PC-3 (cell line): ENCODE results near the gene ANK3. TPM values are rescaled to one million over a fixed set of nuclear protein-coding genes. Genes with fewer than 3 reads are reported as not detected.

Experiments used
- ATAC-seq: fragments of 200-7000 bp; cut with Tn5 transposase; 2 replicates; pipeline ENCODE4 v1.9.1; 2020; ENCODE audit warnings: mild to moderate bottlenecking, moderate library complexity
- BruUV-seq: library from RNA; stranded (reverse); fragments of 400-500 nt; replicated peaks from 2 replicates; lab custom pipeline; 2021; lab: Mats Ljungman, UMichigan
- CTCF ChIA-PET: fragments of 300-600 bp; sonication (Branson Sonifier 250); formaldehyde crosslinking; loops from one replicate; lab custom pipeline; 2022; ENCODE audit warnings: antibody characterized with exemption; lab: Charles Lee
- POLR2A ChIA-PET: fragments of 300-600 bp; sonication (Branson Sonifier 250); formaldehyde crosslinking; loops from one replicate; lab custom pipeline; 2022; ENCODE audit warnings: antibody characterized with exemption; ENCODE audit not compliant: unreplicated experiment; lab: Charles Lee
- DNase-seq: peaks from one replicate; pipeline ENCODE4 v3.0.0-alpha.2; 2015
- H2AFZ ChIP-seq: fragments of 300-600 bp; sonication (generic); 2 replicates; pipeline ENCODE4 v1.6.0; 2016; ENCODE audit warnings: antibody characterized with exemption, low read length
- H3F3A ChIP-seq: fragments of 300-600 bp; sonication (generic); one replicate; pipeline ENCODE4 v1.6.0; 2017; ENCODE audit warnings: antibody characterized with exemption, low read length, control low read depth, mild to moderate bottlenecking; ENCODE audit not compliant: unreplicated experiment
- H3K27ac ChIP-seq: fragments of 300-600 bp; sonication (generic); 2 replicates; pipeline ENCODE4 v1.5.1; 2016; ENCODE audit warnings: mild to moderate bottlenecking, low read length
- H3K27me3 ChIP-seq: fragments of 300-600 bp; sonication (generic); 2 replicates; pipeline ENCODE4 v1.6.1; 2016; ENCODE audit warnings: low read length, mixed read lengths
- H3K36me3 ChIP-seq: fragments of 300-600 bp; sonication (generic); 2 replicates; pipeline ENCODE4 v1.6.1; 2016; ENCODE audit warnings: low read depth, mixed run types, low read length, mixed read lengths
- H3K4me1 ChIP-seq: fragments of 300-600 bp; sonication (generic); 2 replicates; pipeline ENCODE4 v1.5.1; 2016; ENCODE audit warnings: low read length; ENCODE audit not compliant: insufficient read depth
- H3K4me2 ChIP-seq: fragments of 300-600 bp; sonication (generic); 2 replicates; pipeline ENCODE4 v1.6.0; 2016; ENCODE audit warnings: low read length
- H3K4me3 ChIP-seq: fragments of 300-600 bp; sonication (generic); 2 replicates; pipeline ENCODE4 v1.5.1; 2016; ENCODE audit warnings: mild to moderate bottlenecking, low read length, mixed read lengths
- H3K79me2 ChIP-seq: fragments of 300-600 bp; sonication (generic); 2 replicates; pipeline ENCODE4 v1.6.1; 2017; ENCODE audit warnings: low read length, mixed read lengths
- H3K9ac ChIP-seq: fragments of 300-600 bp; sonication (generic); 2 replicates; pipeline ENCODE4 v1.6.0; 2016; ENCODE audit warnings: mild to moderate bottlenecking, low read length
- H3K9me2 ChIP-seq: fragments of 300-600 bp; sonication (generic); replicated peaks from 2 replicates; pipeline ENCODE4 v1.6.1; 2016; ENCODE audit warnings: mixed run types, low read length, mixed read lengths
- H3K9me3 ChIP-seq: fragments of 300-600 bp; sonication (generic); 2 replicates; pipeline ENCODE4 v1.6.1; 2016; ENCODE audit warnings: low read length, mixed read lengths
- H4K20me1 ChIP-seq: fragments of 300-600 bp; sonication (generic); 2 replicates; pipeline ENCODE4 v1.6.1; 2016; ENCODE audit warnings: low read length, mixed read lengths
- CTCF ChIP-seq: fragments of 300-600 bp; sonication (generic); conservative IDR thresholded peaks from 2 replicates; pipeline ENCODE4 v1.5.1; 2017; ENCODE audit warnings: antibody characterized with exemption, low read depth, mild to moderate bottlenecking, low read length
- EZH2 ChIP-seq: fragments of 300-600 bp; sonication (generic); IDR thresholded peaks from one replicate; pipeline ENCODE4 v1.6.1; 2017; ENCODE audit warnings: antibody characterized with exemption, mild to moderate bottlenecking, low read length; ENCODE audit not compliant: unreplicated experiment
- EZH2phosphoT487 ChIP-seq: fragments of 300-600 bp; sonication (generic); IDR thresholded peaks from 2 replicates; pipeline ENCODE4 v1.6.1; 2018; ENCODE audit warnings: mild to moderate bottlenecking, antibody characterized with exemption, low read length, borderline replicate concordance
- intact Hi-C: fragments of 100-400 bp; cut with micrococcal nuclease; formaldehyde crosslinking; loops from 2 replicates; pipeline ENCODE4 v1.9.0; 2023
- total RNA-seq: library from RNA; depleted of rRNA; stranded (reverse); fragments of >200 nt; gene quantifications from 2 replicates; pipeline ENCODE4 v1.2.3, GENCODE V29; 2014

Gene ANK3
- total RNA-seq, 1 experiment from 2014 or later = 29.5 TPM

GRCh38 chr10:60192946-60193345 lies 196.7 kb downstream of the ANK3 start:
- no peak for TF ChIP-seq EZH2
- no peak for TF ChIP-seq CTCF
- TF ChIP-seq EZH2phosphoT487 = no peak
- Histone ChIP-seq H3K79me2 (no peaks in the 10 kb centered on the region), H3K9me2 (no peaks in the 10 kb centered on the region), H3K27ac (no peak overlapping the region), H3K4me3 (no peak overlapping the region), H2AFZ (no peak overlapping the region), H4K20me1 (no peaks in the 10 kb centered on the region), H3K36me3 (peaks cover 13% of the 10 kb centered on the region), H3K9ac (no peak overlapping the region), H3K9me3 (no peaks in the 10 kb centered on the region), H3K4me2 (no peak overlapping the region), H3K4me1 (peaks cover 8% of the 10 kb centered on the region), H3K27me3 (no peaks in the 10 kb centered on the region), H3F3A (no peaks in the 10 kb centered on the region)
- DNase-seq (no peak), ATAC-seq (no peak)
- BruUV-seq = no TSS peak
- ChIA-PET POLR2A (no interaction called here), CTCF (no interaction called here)
- intact Hi-C loops = no loop called here

- Histone ChIP-seq H2AFZ (no peak overlapping the region), H3K27me3 (no peaks in the 10 kb centered on the region), H3K9me2 (no peaks in the 10 kb centered on the region), H4K20me1 (no peaks in the 10 kb centered on the region), H3K4me2 (no peak overlapping the region), H3K36me3 (peaks cover 9% of the 10 kb centered on the region; the same call in 1 of the 2 replicates), H3K27ac (no peak overlapping the region), H3F3A (peaks cover 7% of the 10 kb centered on the region), H3K4me1 (peaks cover 35% of the 10 kb centered on the region), H3K9me3 (no peaks in the 10 kb centered on the region), H3K4me3 (no peak overlapping the region), H3K9ac (no peak overlapping the region), H3K79me2 (no peaks in the 10 kb centered on the region)
- no peak for DNase-seq
- BruUV-seq = no TSS peak
- CTCF ChIA-PET = no interaction called here
- intact Hi-C loops = no loop called here
- TF ChIP-seq EZH2phosphoT487 (no peak), EZH2 (no peak), CTCF (no peak)
- no peak for ATAC-seq
- POLR2A ChIA-PET = no interaction called here
These were observed 199.7 kb downstream of the ANK3 start for GRCh38 chr10:60189861-60190475.

GRCh38 chr10:60188548-60188947 lies 201.1 kb downstream of the ANK3 start:
- Histone ChIP-seq H3F3A (peaks cover 7% of the 10 kb centered on the region), H3K27me3 (no peaks in the 10 kb centered on the region), H3K27ac (no peak overlapping the region), H4K20me1 (no peaks in the 10 kb centered on the region), H2AFZ (no peak overlapping the region), H3K36me3 (peaks cover 9% of the 10 kb centered on the region; the same call in 1 of the 2 replicates), H3K79me2 (no peaks in the 10 kb centered on the region), H3K9me2 (no peaks in the 10 kb centered on the region), H3K4me2 (no peak overlapping the region), H3K4me3 (no peak overlapping the region), H3K9me3 (no peaks in the 10 kb centered on the region), H3K9ac (no peak overlapping the region), H3K4me1 (peaks cover 42% of the 10 kb centered on the region)
- TF ChIP-seq EZH2phosphoT487 = no peak
- BruUV-seq = no TSS peak
- DNase-seq (no peak), ATAC-seq (no peak)
- intact Hi-C loops = no loop called here
- CTCF ChIA-PET = no interaction called here
- POLR2A ChIA-PET = no interaction called here
